Measurements from ENCODE around the gene CCL28. TPM values are rescaled to one million over a fixed set of nuclear protein-coding genes. Genes with fewer than 3 reads are reported as not detected.

CCL28 gene
- total and polyA plus RNA-seq, 2 donors (not counting 1 experiment from before 2014, with no cell fraction given): 1.1 to 2.0 TPM

DNA sequence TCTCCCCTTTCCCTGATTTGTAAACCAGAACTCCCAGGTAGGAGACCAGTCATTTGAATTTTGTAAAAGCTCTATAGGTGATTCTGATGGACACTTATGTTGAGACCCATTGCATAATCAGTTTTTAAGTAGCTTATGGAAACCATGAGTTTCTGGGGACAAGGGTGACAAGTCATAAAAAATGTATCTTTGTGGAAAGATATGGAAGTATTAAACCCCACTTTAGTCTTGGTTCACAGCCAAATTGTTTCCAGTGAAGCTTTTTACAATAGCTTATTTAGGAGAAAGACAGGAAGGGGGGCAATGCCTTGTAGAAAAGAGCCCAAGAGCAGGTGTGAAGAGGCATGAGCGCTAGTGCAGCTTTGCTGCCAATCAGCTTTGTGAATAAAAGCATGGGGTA, 453 bp upstream of the CCL28 start:
- H4K20me1 ChIP-seq (ENCODE audit: control insufficient read depth, extremely low read depth, insufficient read depth, low read length): no peaks in the 10 kb centered on the region
- H3K4me1 ChIP-seq (ENCODE audit: control insufficient read depth, extremely low read depth, insufficient read depth, low read length): no peaks in the 10 kb centered on the region
- H3K4me2 ChIP-seq (ENCODE audit: extremely low read depth, insufficient read depth, low read length): no peak overlapping the region
- H3K9ac ChIP-seq (ENCODE audit: insufficient read depth, low read length): no peak overlapping the region
- no peaks in the 10 kb centered on the region for H3K36me3 ChIP-seq (ENCODE audit: control insufficient read depth, insufficient read depth, low read length)
- TF ChIP-seq CTCF (conservative IDR thresholded peaks at IDR 0.05 in 1 of 2, IDR thresholded peaks at IDR 0.05 in 1 of 2; ENCODE audit: low read depth in 1 of 2, low read length in 2 of 2) (no peak), EZH2 (IDR thresholded peaks at IDR 0.05; ENCODE audit: low read length, missing control alignments) (no peak)
- no peak for DNase-seq (ENCODE audit: low read depth in 2 of 2)
- no peak overlapping the region for H3K27ac ChIP-seq (ENCODE audit: insufficient read depth, low read length)
- H3K4me3 ChIP-seq (replicated peaks in 1 of 4; ENCODE audit: control extremely low read depth in 1 of 4, insufficient read depth in 1 of 4, low read depth in 3 of 4, low read length in 4 of 4): no peak overlapping the region
- H2AFZ ChIP-seq (ENCODE audit: low read length): no peak overlapping the region
- peaks cover 6% of the 10 kb centered on the region for H3K27me3 ChIP-seq (ENCODE audit: control insufficient read depth, insufficient read depth, low read length)
- H3K9me3 ChIP-seq (ENCODE audit: control insufficient read depth, insufficient read depth, low read depth, low read length): no peaks in the 10 kb centered on the region
- H3K79me2 ChIP-seq (ENCODE audit: control insufficient read depth, insufficient read depth, low read length): no peaks in the 10 kb centered on the region

GRCh38 chr5:43411495-43411894, 696 bp downstream of the CCL28 start:
- no peak overlapping the region for H3K27ac ChIP-seq (ENCODE audit: insufficient read depth, low read length)
- H3K4me3 ChIP-seq (replicated peaks in 1 of 4; ENCODE audit: control extremely low read depth in 1 of 4, insufficient read depth in 1 of 4, low read depth in 3 of 4, low read length in 4 of 4): no peak overlapping the region
- H3K9me3 ChIP-seq (ENCODE audit: control insufficient read depth, insufficient read depth, low read depth, low read length): no peaks in the 10 kb centered on the region
- H4K20me1 ChIP-seq (ENCODE audit: control insufficient read depth, extremely low read depth, insufficient read depth, low read length): no peaks in the 10 kb centered on the region
- no peak for DNase-seq (ENCODE audit: low read depth in 2 of 2)
- H2AFZ ChIP-seq (ENCODE audit: low read length): no peak overlapping the region
- no peak overlapping the region for H3K9ac ChIP-seq (ENCODE audit: insufficient read depth, low read length)
- H3K27me3 ChIP-seq (ENCODE audit: control insufficient read depth, insufficient read depth, low read length): no peaks in the 10 kb centered on the region
- H3K36me3 ChIP-seq (ENCODE audit: control insufficient read depth, insufficient read depth, low read length): no peaks in the 10 kb centered on the region
- H3K79me2 ChIP-seq (ENCODE audit: control insufficient read depth, insufficient read depth, low read length): no peaks in the 10 kb centered on the region
- TF ChIP-seq EZH2 (IDR thresholded peaks at IDR 0.05; ENCODE audit: low read length, missing control alignments): no peak
- no peak for TF ChIP-seq CTCF (conservative IDR thresholded peaks at IDR 0.05 in 1 of 2, IDR thresholded peaks at IDR 0.05 in 1 of 2; ENCODE audit: low read depth in 1 of 2, low read length in 2 of 2)
- H3K4me2 ChIP-seq (ENCODE audit: extremely low read depth, insufficient read depth, low read length): no peak overlapping the region
- no peaks in the 10 kb centered on the region for H3K4me1 ChIP-seq (ENCODE audit: control insufficient read depth, extremely low read depth, insufficient read depth, low read length)

GRCh38 chr5:43410414-43410813, 1.8 kb downstream of the CCL28 start:
- DNase-seq (ENCODE audit: low read depth in 2 of 2): no peak
- no peak for TF ChIP-seq CTCF (conservative IDR thresholded peaks at IDR 0.05 in 1 of 2, IDR thresholded peaks at IDR 0.05 in 1 of 2; ENCODE audit: low read depth in 1 of 2, low read length in 2 of 2)
- Histone ChIP-seq H3K4me2 (ENCODE audit: extremely low read depth, insufficient read depth, low read length) (no peak overlapping the region), H3K4me3 (replicated peaks in 1 of 4; ENCODE audit: control extremely low read depth in 1 of 4, insufficient read depth in 1 of 4, low read depth in 3 of 4, low read length in 4 of 4) (no peak overlapping the region), H3K27me3 (ENCODE audit: control insufficient read depth, insufficient read depth, low read length) (no peaks in the 10 kb centered on the region), H3K9me3 (ENCODE audit: control insufficient read depth, insufficient read depth, low read depth, low read length) (no peaks in the 10 kb centered on the region), H2AFZ (ENCODE audit: low read length) (no peak overlapping the region), H3K27ac (ENCODE audit: insufficient read depth, low read length) (no peak overlapping the region), H3K4me1 (ENCODE audit: control insufficient read depth, extremely low read depth, insufficient read depth, low read length) (no peaks in the 10 kb centered on the region), H4K20me1 (ENCODE audit: control insufficient read depth, extremely low read depth, insufficient read depth, low read length) (no peaks in the 10 kb centered on the region), H3K79me2 (ENCODE audit: control insufficient read depth, insufficient read depth, low read length) (no peaks in the 10 kb centered on the region), H3K9ac (ENCODE audit: insufficient read depth, low read length) (no peak overlapping the region), H3K36me3 (ENCODE audit: control insufficient read depth, insufficient read depth, low read length) (no peaks in the 10 kb centered on the region)

Data from fibroblast of lung (primary cell).